Heart right ventricle (tissue), 16 donors: ENCODE measurements around the gene L3MBTL2. TPM values are rescaled to one million over a fixed set of nuclear protein-coding genes. Genes with fewer than 3 reads are reported as not detected.
A peak's percentile ranks its signal among the peaks of the same experiment; 100 is the strongest.

ENCODE experiments used
- ATAC-seq, 8 donors: fragments of 200-7000 bp; cut with Tn5 transposase; one replicate each; pipeline ENCODE4 v1.9.1; 2020; ENCODE audit warnings: mild to moderate bottlenecking in 8 of 8, moderate library complexity in 8 of 8, moderate number of reproducible peaks in 1 of 8
- DNase-seq, 2 donors: peaks; one replicate each; pipeline ENCODE4 v3.0.0-alpha.2; 2020
- H3K27ac ChIP-seq, 10 donors: fragments of 200-600 bp; sonication (generic) in 2 of 10; one replicate each; pipeline versions ENCODE4 v1.5.0 to v1.8.0; 2020 to 2022; ENCODE audit warnings: mild to moderate bottlenecking in 3 of 10
- H3K27me3 ChIP-seq, 7 donors: fragments of 200-600 bp; one replicate each; pipeline ENCODE4 v1.8.0; 2021 to 2022; ENCODE audit warnings: mild to moderate bottlenecking in 2 of 7
- H3K36me3 ChIP-seq, 9 donors: fragments of 200-600 bp; sonication (generic) in 1 of 9; one replicate each; pipeline versions ENCODE4 v1.5.0 to v1.8.0; 2020 to 2022; ENCODE audit warnings: mild to moderate bottlenecking in 2 of 9
- H3K4me1 ChIP-seq, 9 donors: fragments of 200-600 bp; sonication (generic) in 1 of 9; one replicate each; pipeline versions ENCODE4 v1.5.0 to v1.8.0; 2020 to 2022; ENCODE audit warnings: mild to moderate bottlenecking in 4 of 9
- H3K4me3 ChIP-seq, 10 donors: fragments of 200-600 bp; sonication (generic) in 2 of 10; one replicate each; pipeline versions ENCODE4 v1.5.0 to v1.8.0; 2020 to 2022; ENCODE audit warnings: mild to moderate bottlenecking in 7 of 10, moderate library complexity in 2 of 10
- H3K9me3 ChIP-seq, 11 donors: fragments of 200-600 bp in 10 of 11; sonication (generic) in 2 of 11; one replicate each; pipeline versions ENCODE4 v1.5.0 to v1.8.0; 2013 to 2022; ENCODE audit warnings: mild to moderate bottlenecking in 2 of 11, control low read depth in 1 of 11, moderate library complexity in 1 of 11
- CTCF ChIP-seq, 9 donors: fragments of 200-600 bp; sonication (generic) in 2 of 9; IDR thresholded peaks; one replicate each; pipeline versions ENCODE4 v1.5.0 to v1.8.0; 2021 to 2022; ENCODE audit warnings: antibody characterized with exemption in 9 of 9, mild to moderate bottlenecking in 5 of 9, moderate library complexity in 1 of 9
- WGBS, 2 donors: extraction: QIAGEN DNeasy Blood & Tissue Kit; methylation state at CpG; one replicate each; pipeline ENCODE4 v1.1.7; 2013; ENCODE audit warnings: inconsistent platforms in 1 of 2; 5-methylcytosine and 5-hydroxymethylcytosine counted together
- intact Hi-C, 10 donors: fragments of 100-400 bp; cut with DNase I; formaldehyde crosslinking; loops; one replicate each; pipeline versions ENCODE4 v1.11.1 to v1.14.2; 2022
- polyA plus RNA-seq, 2 donors: library from polyadenylated mRNA; stranded (reverse); fragments of 200-250 nt; gene quantifications; one replicate each; pipeline ENCODE4 v1.2.3, GENCODE V29; 2013
- total RNA-seq, 10 donors: library from RNA; stranded (reverse); fragmentation: NEBNext Ultra II Directional in 3 of 10; extraction: Animal tissue kit (Norgen Biotek cat#: 25700) in 3 of 10; gene quantifications; one replicate each; pipeline versions ENCODE4 v1.2.1 to v1.2.4, GENCODE V29; 2021 to 2023
- donor health status: Arrhythmogenic right ventricular cardiomyopathy.
- donor health status: ischemic (EF 13 %, LVEDD 7.1; RV severe dilation, severe dysfunction).
- donor health status: healthy with polysubstance abuse.
- donor health status: DM: no; HTN: yes; CAD: no.
- donor health status: DM: no; HTN: no; CAD: no.
- donor health status: ischemic (EF 25% LVEDD 6.9; RV normal size, moderate dysfunction).
- donor health status: ischemic (EF 25% LVEDD 5.7; RV mildly dilated, moderate dysfunction).
- donor health status: healthy.
- donor health status: DM: yes; HTN: yes; CAD: no.
- donor health status: Ischemic cardiomyopathy.
- donor health status: ischemic (EF 35%, LVEDD 5.7; RV mildly dilated, moderate dysfunction).
- donor health status: nonischemic (EF 11% LVEDD 7.7; RV severe dilation, severe dysfunction).
- donor health status: DM: yes; HTN: yes; CAD: no.
- donor health status: PGD.
- donor health status: ischemic (EF 29% LVEDD 5.4; RV normal size, mild dysfunction).
- donor health status: nonischemic (EF 23%, LVEDD 6.1; RV moderate dilation, normal function).

Gene L3MBTL2
- total and polyA plus RNA-seq, 12 donors, result 10.0 to 18.5 (median 15.1) TPM

GRCh38 chr22:41180926-41181325 lies 24.2 kb upstream of the L3MBTL2 start:
- WGBS, 2 donors, result 69 to 73% methylated on average over 3 of the region's 3 CpGs
- Histone ChIP-seq H3K27ac (no peak overlapping the region), H3K4me1 (peaks cover 0 to 27% (median 1%) of the 10 kb centered on the region in 9 donors), H3K9me3 (no peaks in the 10 kb centered on the region), H3K4me3 (no peak overlapping the region), H3K27me3 (no peaks in the 10 kb centered on the region), H3K36me3 (peaks cover 6 to 52% (median 29%) of the 10 kb centered on the region in 9 donors)
- ATAC-seq (no peak), DNase-seq (no peak)
- no peak for TF ChIP-seq CTCF (IDR thresholded peaks at IDR 0.05)
- intact Hi-C loops, result no loop called here

- DNase-seq (no peak), ATAC-seq (peak in 3 of 8 donors; percentile 30 to 49 (median 38))
- Histone ChIP-seq H3K27me3 (no peaks in the 10 kb centered on the region), H3K36me3 (peaks cover 6 to 45% (median 22%) of the 10 kb centered on the region in 9 donors), H3K4me3 (no peak overlapping the region), H3K27ac (peak overlapping the region in 1 of 10 donors; percentile 22), H3K4me1 (peaks cover 0 to 24% (median 0%) of the 10 kb centered on the region in 9 donors), H3K9me3 (no peaks in the 10 kb centered on the region)
- intact Hi-C loops, result no loop called here
- WGBS, 2 donors, result 70 to 79% methylated on average over 15 of the region's 15 CpGs
- no peak for TF ChIP-seq CTCF (IDR thresholded peaks at IDR 0.05)
These were observed 23.5 kb upstream of the L3MBTL2 start for GRCh38 chr22:41181349-41182241.

- H3K4me3 ChIP-seq, result no peak overlapping the region
- peaks cover 0 to 14% (median 0%) of the 10 kb centered on the region in 9 donors for H3K4me1 ChIP-seq
- TF ChIP-seq CTCF (IDR thresholded peaks at IDR 0.05), result no peak
- peaks cover 0 to 15% (median 0%) of the 10 kb centered on the region in 9 donors for H3K36me3 ChIP-seq
- intact Hi-C loops, result no loop called here
- DNase-seq (no peak), ATAC-seq (no peak)
- 56 to 63% methylated on average over 3 of the region's 3 CpGs for WGBS, 2 donors
- H3K9me3 ChIP-seq, result no peaks in the 10 kb centered on the region
- H3K27ac ChIP-seq, result no peak overlapping the region
- H3K27me3 ChIP-seq, result no peaks in the 10 kb centered on the region
These were observed 20.4 kb upstream of the L3MBTL2 start for GRCh38 chr22:41184679-41185078.

GRCh38 chr22:41191467-41191866 lies 13.6 kb upstream of the L3MBTL2 start:
- Histone ChIP-seq H3K4me3 (no peak overlapping the region), H3K36me3 (no peaks in the 10 kb centered on the region), H3K27me3 (no peaks in the 10 kb centered on the region), H3K27ac (no peak overlapping the region), H3K9me3 (no peaks in the 10 kb centered on the region), H3K4me1 (peaks cover 0 to under 1% (median 0%) of the 10 kb centered on the region in 9 donors)
- intact Hi-C loops, result loop anchor here in 2 of 10 donors (10.0 kb wide), 2 partner anchors 93 to 173 kb away; partner anchors contain the start of gene RANGAP1 (in 1 of the 2)
- ATAC-seq (no peak), DNase-seq (no peak)
- 86 to 90% methylated on average over 2 of the region's 2 CpGs for WGBS, 2 donors
- TF ChIP-seq CTCF (IDR thresholded peaks at IDR 0.05), result no peak
